Posterior cingulate gyrus (tissue), 11 donors: Measurements from ENCODE around the gene ZNF423.

ENCODE experiments used
- DNase-seq, 10 donors: peaks; one replicate each; pipeline versions ENCODE4 v3.0.0 to v3.0.0-alpha.2; 2020 to 2021; ENCODE audit warnings: mixed read lengths in 3 of 10
- intact Hi-C: fragments of 100-400 bp; cut with DNase I; formaldehyde crosslinking; loops from one replicate; pipeline ENCODE4 v1.15.1; 2023

The ZNF423 gene

DNA sequence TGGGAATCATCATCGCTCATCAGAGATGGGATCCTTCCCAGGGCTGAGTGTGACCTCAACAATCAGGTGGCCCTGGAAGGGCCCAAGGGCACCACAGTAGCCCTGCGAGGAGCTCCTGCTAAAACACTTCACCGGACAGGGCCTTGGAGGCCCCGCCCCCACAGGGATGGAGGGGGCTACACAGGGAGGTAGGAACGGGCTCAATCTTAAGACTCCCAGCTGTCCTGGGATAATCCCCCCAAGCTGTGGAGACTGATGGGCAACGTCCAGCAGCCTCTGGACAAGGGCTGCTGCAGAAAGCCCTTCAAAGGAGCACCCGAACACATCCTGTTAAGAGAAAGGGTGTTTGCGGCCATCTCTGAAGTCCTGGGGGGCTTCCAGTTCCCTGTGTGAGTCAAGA, 60.4 kb downstream of the ZNF423 start:
- no peak for DNase-seq
- intact Hi-C loops: no loop called here

DNA sequence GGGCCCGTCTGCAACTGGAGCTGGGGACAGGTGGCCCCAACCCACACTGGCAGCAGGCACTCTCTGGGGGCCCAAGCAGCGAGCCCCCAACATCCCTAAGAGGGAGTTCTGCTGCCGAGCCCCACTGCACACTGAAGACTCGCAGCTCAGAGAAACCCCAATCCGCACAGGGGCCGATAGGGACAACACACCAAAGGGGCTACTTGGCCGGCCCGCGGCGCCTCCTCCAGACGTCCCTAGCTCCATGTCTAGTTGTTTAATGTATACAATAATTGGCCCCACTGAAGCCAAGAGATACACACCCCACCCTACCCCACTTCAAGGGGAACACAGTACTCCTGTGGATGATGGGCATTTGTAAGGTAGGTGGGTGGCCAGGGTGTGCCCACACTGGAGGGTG, 62.7 kb downstream of the ZNF423 start:
- DNase-seq: no peak
- intact Hi-C loops: no loop called here

DNA sequence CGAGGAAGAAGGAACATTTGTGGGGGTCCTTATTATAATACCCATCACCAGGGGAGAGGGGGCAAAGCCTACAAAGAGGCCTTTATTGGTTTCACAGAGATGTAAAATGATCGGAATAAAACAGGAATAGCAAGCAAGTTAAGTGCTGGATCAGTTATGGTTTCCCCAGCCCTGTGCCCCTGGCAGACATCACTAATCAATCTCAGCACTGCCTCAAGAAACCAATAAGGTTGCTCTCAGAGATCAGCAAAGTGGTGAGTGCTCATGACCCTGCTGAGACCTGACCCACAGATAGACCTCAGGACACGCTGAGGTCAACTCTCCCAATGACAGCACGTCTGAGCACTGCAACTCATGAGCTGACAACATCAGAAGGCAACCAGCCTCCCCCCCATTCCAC, 66.3 kb downstream of the ZNF423 start:
- intact Hi-C loops: no loop called here
- no peak for DNase-seq

DNA sequence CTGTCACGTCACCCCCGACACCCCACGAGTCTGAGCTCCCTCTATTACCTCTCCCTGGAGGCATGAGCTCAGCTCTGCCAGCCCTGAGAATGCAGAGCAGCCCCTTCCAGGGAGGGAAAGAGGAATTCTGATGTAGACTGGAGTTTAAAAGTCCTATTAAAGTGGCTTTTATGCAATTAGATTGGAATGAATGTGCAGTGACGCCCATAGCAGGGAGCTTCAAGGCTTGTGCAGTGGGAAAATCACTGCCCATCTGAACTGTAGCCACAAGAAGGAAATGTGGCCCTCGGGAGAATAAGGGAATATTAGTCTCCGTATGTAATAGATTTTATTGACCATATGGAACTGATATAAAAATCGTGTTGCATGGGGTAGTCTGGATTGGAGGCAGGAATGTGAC, 66.9 kb downstream of the ZNF423 start:
- intact Hi-C loops: no loop called here
- no peak for DNase-seq

DNA sequence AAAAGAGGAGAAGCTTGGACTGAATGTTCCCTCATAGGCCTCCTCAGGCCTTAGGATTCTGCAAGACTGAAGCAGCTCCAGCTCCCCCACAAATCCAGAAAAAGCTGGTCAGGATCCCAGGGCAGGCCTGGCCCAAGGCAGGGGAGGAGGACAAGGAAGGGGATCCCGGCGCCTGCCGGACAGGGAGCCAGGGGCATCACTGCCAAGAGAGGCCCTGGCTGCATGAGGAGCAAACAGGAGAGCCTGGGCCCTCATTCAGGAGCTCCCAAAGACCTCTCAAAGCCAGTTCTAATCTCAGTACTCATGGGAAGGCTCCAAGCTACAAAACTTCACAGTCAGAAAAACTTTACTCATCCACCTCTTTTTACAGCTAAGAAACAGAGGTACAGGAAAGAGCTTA, 67.3 kb downstream of the ZNF423 start:
- intact Hi-C loops: no loop called here

DNA sequence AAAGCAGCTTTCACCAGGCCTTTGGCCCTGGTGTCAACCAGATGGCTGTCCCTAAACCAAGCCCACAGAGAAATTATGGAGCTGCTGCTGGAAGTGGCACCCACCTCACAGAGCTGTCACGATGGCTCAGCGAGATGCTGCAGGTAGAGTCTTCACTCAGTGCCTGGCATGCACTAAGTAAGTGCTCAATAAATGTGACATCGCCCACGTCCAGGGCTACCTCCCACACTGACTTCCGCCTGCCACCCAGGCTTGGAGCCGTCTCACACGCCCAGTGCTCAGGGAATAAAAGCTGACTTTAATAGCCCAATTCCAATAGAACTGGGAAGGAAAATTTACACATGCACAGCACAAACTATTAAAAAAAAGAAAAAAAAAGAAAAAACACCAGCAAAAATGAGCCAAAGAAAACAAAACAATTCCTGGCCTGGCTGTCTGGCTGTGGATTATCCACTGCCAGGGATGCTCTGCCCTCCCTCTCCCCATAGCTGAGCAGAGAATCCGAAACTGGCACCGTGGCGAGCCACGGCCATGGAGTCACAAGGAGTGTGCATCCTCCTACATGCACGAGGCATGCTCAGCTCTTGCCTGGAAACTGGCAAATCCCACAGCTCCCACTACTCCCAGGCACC, 68.9 kb downstream of the ZNF423 start:
- intact Hi-C loops: no loop called here
- DNase-seq: no peak

More for the DNA sequence above, 67.3 kb downstream of the ZNF423 start:
- DNase-seq: peak in 2 of 10 donors; percentile 52 to 75

DNA sequence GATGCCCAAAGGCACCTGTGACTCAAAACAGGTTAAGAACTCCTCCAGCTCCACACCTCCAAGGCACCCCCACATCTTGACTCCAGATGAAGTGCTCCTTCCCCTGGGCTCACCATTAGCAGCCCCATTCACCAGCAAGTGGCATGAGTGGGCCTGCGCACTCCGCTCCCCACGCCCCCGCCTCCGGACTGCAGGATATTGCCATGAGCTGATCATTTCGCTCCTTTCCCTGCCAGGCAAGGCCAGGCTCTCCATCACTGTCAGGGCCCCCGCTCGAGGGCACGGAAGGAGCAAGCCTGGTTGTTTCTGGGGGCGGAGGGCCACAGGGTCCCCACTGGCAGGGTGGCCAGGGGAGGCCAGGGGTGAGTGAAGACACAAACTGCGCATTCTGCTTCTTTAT, 69.9 kb downstream of the ZNF423 start:
- intact Hi-C loops: no loop called here
- DNase-seq: no peak

DNA sequence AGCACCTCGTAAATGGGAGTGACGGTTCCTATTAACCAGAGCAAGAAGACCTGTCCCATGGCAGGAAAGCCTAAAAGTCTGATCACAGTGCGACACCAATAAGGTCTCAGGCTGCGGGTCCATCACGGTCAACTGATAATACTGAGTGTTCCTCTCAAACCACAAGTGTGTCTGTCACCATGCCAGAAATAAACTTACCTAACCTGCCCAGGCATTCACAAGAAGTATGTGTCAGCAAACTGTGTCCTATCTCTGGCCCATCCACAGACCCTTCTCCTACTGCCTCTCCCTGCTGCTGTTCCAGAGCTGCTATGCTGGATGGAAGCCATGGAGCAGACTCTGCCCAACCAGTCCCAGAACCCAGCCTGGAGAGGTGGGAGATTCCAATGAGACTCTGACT, 73.5 kb downstream of the ZNF423 start:
- DNase-seq: no peak
- intact Hi-C loops: no loop called here

DNA sequence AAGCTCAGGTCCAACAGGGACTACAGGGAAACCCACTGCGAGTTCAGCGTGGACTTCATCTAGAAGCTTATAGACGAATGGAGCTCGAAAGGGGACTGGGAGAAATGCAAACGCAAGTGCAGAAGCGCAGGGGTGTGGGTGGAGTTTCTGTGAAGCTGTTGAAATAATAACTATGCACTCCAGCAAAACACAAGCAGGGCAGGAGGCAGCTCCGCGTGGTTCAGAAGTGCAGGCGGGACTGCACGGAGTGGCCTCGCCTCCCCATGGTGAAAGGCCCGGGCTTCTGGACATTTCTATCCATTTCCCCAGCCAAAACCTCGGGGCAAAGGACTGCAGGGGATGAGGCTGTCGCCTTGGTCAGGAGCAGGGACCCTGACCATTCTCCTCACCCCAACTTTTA, 74.5 kb downstream of the ZNF423 start:
- intact Hi-C loops: no loop called here
- no peak for DNase-seq

DNA sequence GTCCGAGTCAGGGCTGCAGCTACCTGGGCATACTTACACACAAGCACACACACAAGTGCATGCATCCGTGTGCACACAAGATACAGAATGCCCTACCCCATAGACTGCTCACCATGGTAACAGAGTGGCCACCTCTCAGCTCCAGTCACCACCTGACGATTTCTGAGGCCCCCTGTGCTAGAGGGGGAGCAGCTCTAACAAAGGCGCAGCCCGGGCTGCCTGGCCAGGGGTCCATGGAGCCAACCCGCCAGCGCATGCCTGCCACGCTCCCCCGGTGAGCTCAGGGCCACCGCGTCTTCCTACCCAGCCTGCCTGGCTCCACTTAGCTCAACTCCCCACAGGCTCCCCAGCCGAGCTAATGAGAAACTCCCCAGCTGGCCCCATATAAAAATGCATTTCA, 75.5 kb downstream of the ZNF423 start:
- intact Hi-C loops: no loop called here
- DNase-seq: no peak

DNA sequence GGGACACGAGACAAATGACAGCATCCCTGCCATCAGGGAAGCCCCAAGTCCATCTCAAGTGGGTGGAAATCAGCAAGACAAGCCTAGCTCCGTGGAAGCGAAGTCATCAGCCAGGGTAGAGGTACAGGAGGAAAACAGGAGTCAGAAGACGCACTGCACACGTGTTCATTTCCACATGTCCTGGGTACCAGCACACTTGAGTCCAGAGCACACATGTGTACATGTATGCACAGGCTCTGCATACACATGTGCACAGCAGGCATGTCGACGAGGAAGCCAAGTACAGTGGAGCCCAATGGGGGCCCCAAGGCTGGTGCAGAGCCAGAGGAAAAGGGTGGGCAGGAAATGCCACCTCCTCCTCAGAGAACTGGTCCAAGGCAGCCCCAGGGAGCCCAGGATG, 75.9 kb downstream of the ZNF423 start:
- intact Hi-C loops: no loop called here
- DNase-seq: no peak

DNA sequence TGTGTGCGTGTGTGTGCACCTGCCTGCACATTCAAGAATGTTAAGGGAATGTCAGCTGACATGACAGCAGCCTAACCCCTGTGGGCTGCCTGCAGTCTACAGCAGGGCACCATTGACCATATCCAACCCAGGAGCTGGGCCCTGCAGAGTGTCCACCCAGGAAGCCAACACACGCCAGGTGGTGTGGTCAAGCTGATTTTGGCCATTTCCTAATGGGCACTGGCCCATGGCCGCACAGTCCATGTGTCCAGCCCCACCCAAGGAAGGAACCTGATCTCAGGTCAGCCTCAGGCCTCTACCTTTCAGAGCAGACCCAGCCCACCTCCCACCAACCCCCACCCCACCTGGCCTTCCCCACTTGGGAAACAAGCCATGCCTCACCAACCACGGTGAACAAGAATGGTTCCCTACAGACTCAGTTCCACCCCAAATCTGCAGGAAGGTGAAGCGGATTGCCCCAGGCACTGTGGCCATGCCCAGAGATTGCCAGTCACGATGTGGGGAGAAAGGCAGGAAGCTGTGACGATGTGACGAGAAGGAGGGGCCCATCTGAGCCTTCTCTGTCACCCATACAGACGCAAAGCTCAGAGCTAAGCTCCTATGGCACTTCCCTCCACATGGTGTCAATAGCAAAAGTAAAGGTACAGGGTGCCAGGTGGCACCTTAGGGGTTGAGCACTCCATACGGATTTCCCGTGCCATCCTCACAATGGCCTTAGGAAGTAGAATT, 77.5 kb downstream of the ZNF423 start:
- intact Hi-C loops: no loop called here
- no peak for DNase-seq

DNA sequence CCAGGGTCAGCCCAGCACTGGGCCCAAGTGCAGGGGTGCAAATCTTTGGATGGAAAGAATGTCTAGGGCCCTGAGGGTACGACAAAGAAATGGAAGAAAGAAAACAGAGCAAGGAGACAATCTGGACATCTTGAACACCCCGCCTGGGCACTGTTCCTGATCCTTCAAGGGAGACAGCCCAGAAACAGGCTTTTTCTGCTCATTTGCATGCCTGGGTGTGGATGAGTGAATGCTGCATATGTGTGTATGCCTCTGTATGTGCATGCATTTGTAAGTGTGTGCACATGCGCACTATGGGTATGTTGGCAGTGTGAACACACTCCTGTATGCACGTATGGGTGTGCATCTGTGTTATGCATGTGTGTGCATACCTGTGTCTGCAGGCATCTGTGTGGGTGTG, 79.2 kb downstream of the ZNF423 start:
- intact Hi-C loops: no loop called here
- DNase-seq: no peak

DNA sequence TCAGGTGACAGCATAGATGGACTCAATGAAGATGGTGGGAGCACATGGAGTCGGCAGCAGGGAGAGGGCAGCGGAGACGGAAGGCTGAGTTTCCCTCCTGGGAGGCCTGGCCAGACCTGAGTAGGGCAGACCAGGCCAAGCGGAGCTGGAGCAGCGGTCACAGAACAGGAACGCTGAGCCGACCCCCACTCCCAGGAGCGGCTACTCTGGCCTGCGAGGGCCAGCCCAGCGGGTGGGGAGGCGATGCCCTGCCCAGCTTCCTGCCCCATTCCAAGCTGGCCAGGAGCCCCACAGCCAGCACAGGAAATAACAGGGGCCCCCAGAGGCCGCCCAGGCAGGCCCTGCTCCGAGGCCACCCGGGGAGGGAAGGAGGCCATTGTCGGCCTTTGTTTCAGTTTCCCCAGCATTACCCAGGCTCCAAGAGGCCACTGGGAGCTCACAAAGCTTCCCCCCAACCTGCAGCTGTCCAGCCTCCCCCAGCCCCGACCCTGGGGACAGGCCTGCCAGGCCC, 79.8 kb downstream of the ZNF423 start:
- peak in 3 of 10 donors; percentile 14 to 76 (median 23) for DNase-seq

DNA sequence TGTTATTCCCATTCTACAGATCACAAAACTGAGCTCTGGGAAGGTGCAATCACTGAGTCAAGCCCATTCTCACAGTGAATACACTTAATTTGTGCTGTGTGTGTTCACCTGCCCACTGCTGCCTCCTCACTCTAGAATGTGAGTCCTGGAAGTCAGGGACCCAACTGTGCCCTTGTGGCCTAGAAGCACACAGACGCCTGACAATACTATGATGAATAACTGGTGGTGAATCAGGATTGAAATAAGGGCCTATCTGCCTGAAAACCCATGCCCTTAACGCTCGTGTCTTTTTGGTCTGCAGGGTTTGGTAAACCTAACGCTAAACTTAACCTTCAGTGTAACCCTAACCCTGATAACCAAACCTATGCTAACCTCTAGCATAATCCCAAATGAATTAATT, 80.3 kb downstream of the ZNF423 start:
- DNase-seq: no peak
- intact Hi-C loops: no loop called here

More for the DNA sequence above, 79.8 kb downstream of the ZNF423 start:
- intact Hi-C loops: no loop called here

DNA sequence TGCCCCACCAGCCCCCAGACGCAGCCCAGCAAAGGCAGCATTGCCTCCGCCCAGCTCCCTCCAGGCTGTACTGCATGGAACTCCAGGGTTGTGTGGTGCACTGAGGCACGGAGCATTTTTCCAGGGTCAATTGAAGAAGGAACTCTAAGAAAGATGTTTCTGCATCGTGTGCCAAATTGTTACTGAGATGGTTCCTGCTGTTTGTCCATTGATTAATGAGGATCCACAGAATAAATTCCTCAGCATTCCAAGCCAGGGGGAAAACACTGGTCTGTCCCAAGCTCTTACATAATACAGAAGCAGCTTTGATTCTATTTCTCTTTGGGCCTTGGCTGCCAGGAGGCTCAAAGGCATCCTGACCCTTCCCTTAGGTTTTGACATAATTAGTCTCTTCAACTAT, 80.9 kb downstream of the ZNF423 start:
- intact Hi-C loops: no loop called here
- no peak for DNase-seq

DNA sequence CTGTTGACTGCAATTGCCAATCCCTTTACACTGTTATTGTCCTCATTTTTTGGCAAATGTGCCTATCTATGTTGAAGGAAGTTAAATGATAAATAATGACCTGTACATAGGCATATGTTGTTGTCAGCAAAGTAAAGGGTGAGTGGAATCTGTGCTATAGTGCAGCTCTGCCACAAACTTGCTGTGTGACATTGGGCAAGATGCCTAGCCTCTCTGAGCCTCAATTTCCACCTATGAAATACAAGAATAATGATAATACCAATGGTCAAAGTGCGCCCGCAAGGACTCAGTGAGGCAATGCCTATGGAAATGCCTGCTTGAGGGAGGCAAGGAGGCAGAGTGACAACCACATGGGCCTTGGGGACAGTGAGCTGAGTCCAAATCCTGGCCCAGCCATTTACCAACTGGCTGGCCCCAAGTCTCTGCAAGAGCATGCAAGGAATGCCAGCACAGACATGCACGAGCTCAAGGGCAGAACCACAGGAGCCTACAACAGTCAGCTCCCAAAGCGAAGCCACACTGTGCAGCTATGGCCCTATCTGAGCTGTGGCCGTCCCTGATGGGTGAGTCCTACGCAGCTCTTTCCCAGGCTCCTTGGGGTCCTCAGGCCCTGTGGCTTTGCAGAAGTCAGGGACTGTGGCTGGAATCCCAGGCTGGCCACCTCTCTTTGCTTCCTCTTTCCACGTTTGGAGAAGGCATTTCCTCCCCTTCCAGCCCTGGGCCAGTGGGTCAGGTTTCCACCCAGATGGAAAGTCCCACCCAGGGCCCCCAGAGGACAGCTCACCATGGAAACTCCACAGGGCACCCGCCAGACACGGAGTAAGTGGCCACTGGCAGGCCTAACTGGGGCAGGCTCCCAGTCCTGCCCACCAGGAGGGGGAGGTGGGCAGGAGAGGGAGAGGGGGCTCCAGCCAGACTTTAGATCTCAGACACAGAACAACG, 82.1 kb downstream of the ZNF423 start:
- no peak for DNase-seq
- intact Hi-C loops: no loop called here

DNA sequence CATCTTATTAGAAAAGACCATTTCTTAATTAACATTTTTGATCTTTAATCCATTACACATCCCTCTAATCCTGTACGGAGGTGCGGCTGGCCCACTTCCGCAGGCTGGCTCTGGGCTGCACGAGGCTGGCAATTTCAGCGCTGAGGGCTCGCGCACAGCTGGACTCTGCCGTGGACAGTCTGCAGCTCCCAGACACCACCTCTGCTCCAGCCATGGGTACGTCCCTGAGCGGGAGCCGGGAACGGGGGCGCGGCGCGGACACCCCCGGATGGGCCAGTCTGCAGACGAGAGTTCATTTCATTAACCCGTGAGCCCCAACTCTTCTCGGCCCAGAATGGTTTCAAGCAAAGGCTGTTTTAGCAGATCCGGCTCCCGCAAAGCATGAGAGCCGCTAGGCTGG, 87.9 kb downstream of the ZNF423 start:
- no peak for DNase-seq
- intact Hi-C loops: no loop called here

DNA sequence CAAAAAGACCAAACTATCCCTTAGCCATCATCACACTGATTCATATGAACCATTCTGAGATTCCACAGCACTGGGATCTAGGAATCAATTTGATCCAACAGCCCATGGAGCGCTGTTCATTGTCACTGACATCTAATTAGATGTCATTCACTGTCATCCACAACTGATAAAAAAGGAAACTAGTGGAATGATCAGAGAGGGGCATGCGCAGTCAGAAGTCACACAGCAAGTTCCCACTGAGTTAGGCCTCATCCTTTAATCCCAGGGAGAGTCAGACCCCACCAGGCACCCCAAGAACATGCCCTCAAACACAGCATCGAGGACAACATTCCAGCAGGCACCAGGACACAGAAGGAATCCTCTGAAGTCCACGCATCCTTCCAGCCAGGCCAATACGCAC, 88.5 kb downstream of the ZNF423 start:
- intact Hi-C loops: no loop called here
- no peak for DNase-seq

DNA sequence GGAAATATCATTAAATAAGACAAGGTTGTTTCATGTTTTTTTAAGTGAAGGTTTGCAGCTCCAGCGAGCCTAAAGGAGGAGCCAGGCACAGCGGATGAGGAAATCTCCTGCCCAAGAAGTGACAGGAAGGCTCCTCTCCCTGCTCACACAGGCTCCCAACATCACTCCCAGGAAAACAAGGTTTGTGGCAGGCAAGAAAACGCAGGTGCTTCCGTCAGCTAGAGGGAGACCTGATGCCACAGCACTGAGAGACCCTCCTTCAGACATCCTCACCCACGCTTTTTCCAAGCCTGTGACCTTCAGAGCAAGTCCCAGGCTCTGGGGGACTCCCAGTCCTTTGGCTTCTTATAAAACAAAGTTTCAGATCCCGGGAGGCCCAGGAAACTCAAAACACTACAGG, 89.7 kb downstream of the ZNF423 start:
- no peak for DNase-seq
- intact Hi-C loops: no loop called here

DNA sequence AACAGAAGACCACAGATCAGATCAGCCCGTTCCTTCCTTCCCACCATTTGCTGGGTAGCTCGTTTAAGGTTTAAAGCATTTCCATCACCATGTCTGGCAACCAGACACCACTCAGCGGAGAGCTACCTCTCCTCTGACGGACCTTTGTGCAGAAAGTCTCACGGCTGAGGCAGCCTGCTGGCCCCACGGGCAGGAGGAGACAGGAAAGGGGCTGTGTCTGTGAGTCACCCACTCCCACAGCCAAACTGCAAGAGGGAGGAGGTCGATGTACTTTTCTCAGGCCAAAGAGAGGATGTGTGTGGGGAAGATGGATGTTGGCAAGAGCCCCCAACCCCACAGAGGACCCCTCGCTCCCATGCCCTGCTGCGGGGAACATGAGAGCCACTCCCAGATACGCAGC, 92.1 kb downstream of the ZNF423 start:
- intact Hi-C loops: no loop called here
- no peak for DNase-seq
